Islet precursor cell (in vitro differentiated cells): ENCODE results near the gene ZNF77.
"Not testable (repeated sequence)": the region's sequence is repeated elsewhere in the genome, so short reads cannot be mapped to it uniquely, and the experiment has no call there.

Experiments used
- DNase-seq: peaks from one replicate; pipeline ENCODE4 v3.0.0-alpha.2; 2018

ZNF77 gene

GRCh38 chr19:2969104-2969504, 24.3 kb upstream of the ZNF77 start:
- no peak for DNase-seq

DNA sequence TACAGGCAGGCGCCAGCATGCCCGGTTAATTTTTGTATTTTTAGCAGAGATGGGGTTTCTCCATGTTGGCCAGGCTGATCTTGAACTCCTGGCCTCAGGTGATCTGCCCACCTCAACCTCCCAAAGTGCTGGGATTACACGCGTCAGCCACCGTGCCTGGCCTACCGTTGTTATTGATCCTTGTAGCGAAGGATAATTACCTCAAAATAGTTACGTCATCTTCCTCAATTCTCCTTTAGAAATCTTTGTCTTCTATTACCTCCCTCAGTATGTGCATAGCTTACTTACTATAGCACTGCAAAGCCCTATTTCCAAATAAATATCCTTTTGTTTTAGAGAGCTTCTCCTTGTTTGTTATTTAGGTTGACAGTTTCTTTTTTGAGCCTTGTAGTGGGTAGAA, 23.2 kb upstream of the ZNF77 start:
- DNase-seq: no peak

DNA sequence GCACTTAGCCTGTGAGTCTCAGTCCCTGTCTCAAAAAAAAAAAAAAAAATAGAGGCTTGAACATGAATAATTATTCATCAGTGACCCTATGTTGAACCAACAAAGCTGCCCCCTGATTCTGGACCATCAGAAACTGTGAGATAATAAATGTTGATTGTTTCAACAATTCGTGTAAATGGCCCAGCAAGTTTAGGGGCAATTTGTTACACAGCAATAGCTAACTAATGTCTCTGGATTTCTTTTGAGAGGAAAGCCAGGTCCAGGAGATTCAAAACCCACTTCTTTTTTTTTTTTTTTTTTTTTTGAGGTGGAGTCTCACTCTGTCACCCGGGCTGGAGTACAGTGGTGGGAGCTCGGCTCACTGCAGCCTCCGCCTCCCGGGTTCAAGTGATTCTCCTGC, 20.1 kb upstream of the ZNF77 start:
- no peak for DNase-seq

GRCh38 chr19:2963631-2964030, 18.9 kb upstream of the ZNF77 start:
- DNase-seq: not testable (repeated sequence)

DNA sequence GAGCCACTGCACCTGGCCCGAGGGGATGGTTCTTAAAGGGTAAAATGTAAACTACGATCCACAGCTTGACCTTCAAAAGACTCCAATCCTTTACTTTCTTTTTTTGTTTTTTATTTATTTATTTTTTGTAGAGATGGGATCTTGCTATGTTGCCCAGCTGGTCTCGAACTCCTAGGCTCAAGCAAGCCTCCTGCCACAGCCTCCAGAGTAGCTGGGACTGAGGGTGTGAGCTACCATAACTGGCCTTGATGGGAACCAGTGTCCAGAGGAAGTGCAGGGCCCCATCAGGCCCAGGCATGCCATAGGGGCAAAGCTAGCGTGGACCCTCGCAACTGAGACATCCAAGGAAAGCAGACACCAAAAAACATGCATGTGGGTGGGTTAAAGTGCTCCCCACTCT, 18.4 kb upstream of the ZNF77 start:
- no peak for DNase-seq

DNA sequence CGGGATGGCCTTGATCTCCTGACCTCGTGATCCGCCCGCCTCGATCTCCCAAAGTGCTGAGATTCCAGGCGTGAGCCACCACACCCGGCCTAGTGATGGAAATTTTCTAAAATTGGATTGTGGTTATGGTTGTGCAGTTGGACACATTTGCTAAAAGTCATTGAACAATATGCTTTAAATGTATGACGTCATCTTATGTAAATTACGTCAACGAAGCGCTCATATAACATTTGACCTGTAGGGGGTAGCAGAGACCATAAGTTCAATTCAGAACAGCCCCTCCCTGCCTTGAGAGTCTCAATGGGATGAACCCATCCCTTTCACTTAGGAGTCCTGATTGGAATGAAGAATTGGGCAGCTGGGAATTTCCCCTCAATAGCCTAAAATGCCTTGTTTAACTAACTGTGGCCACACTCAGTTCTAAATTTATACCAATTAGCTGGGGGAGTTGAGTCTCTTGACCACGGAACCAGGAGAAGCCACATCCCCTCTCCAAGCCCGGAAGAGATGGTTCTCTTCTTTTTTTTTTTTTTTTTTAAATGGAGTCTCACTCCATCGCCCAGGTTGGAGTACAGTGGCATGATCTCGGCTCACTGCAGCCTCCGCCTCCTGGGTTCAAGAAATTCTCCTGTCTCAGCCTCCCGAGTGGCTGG, 17.4 kb upstream of the ZNF77 start:
- DNase-seq: peak; percentile 62

- no peak for DNase-seq
Measured at GRCh38 chr19:2960120-2960519, 15.3 kb upstream of the ZNF77 start.

DNA sequence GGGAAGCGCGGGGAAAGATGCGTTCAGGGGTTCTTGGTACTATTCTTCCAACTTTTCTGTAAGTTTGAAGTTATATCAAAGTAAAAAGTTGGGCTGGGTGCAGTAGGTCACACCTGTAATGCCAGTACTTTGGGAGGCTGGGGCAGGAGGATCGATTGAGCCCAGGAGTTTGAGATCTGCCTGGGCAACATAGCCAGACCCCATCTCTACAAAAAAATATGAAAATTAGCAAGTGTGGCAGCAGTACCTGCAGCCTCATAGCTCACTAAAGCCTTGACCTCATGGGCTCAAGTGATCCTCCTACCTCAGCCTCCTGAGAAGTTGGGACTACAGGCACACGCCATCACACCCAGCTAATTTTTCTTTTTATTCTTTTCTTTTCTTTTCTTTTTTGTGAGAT, 12.4 kb upstream of the ZNF77 start:
- DNase-seq: no peak

DNA sequence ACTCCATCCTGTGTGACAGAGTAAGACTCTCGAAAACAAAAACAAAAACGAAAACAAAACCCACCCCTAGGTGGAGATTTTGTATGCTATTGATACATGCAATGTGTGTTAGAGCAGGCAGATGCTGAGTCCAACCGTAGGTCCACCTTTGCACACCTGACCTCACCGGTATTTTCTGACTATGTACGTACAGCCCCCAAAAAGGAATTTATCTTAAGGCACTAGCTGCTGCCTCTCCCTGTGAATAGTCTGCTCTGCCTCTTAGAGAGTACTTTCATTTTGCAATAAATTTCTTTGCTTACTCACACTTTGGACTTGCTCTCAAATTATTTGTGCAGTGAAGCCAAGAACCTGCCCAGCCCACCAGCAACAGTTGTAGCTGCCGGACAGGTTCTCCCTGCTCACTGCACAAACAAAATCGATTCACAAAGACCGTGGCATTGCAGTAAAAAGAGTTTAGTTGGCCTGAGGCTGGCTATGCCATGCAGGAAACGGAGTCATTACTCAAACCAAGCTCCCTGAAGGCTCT, 8.2 kb upstream of the ZNF77 start:
- peak; percentile 61 for DNase-seq

GRCh38 chr19:2950286-2951124, 5.7 kb upstream of the ZNF77 start:
- DNase-seq: peak; percentile 99

DNA sequence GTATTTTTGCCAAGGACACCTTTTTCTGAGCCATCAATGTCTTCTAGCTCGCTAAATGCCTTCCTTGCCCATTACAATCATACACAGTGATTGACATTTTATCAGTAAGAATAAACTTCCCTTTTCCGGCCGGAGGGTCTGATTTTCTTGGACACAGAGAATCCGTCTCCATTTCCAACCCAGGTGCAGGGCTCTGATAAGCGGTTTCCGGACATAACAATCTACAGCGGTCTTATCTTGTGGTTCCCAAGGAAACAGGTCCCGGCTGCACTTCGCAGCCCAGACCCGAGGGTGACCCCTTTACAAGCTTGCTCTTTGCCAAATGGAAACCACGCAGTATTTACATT, 5.1 kb upstream of the ZNF77 start:
- DNase-seq: peak; percentile 57

GRCh38 chr19:2945575-2946184, 909 bp upstream of the ZNF77 start:
- DNase-seq: no peak

- no peak for DNase-seq
Measured at GRCh38 chr19:2944403-2944774, 382 bp downstream of the ZNF77 start.

DNA sequence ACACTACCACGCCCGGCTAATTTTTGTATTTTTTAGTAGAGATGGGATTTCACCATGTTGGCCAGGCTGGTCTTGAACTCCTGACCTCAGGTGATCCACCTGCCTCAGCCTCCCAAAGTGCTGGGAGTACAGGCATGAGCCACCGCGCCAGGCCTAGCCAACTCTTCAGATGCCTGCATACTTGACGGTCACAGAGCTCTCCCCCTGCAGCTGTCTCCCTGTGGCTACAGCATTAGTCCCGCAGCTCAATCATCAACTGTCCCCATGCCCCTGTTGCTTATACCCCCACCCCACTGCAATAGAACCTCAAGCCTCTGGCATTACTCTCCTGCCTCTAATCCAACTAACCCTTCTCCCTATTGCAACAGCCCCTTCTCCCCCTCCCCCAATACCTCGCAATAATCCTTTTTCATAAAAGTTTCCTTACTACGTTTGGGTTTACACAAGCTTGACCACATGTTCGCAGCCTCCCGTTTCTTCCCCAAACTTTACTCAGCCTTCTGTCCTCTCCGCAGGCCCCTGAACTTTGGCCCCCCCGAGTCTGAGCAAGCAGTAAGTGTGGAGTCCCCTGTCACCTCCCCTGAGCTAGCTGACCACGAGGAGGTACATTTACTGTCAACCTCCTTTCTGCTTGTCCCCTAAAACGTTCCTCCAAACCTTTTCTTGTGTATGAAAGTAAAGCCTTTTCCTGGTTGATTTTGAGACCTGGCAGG, 1.7 kb downstream of the ZNF77 start:
- no peak for DNase-seq

- not testable (repeated sequence) for DNase-seq
Measured at GRCh38 chr19:2935863-2936262, 8.9 kb downstream of the ZNF77 start.

- no peak for DNase-seq
Measured at GRCh38 chr19:2933490-2933910, 11.3 kb downstream of the ZNF77 start.

GRCh38 chr19:2927032-2927430, 17.7 kb downstream of the ZNF77 start:
- DNase-seq: no peak

- no peak for DNase-seq
Measured at GRCh38 chr19:2926341-2927031, 18.3 kb downstream of the ZNF77 start.

DNA sequence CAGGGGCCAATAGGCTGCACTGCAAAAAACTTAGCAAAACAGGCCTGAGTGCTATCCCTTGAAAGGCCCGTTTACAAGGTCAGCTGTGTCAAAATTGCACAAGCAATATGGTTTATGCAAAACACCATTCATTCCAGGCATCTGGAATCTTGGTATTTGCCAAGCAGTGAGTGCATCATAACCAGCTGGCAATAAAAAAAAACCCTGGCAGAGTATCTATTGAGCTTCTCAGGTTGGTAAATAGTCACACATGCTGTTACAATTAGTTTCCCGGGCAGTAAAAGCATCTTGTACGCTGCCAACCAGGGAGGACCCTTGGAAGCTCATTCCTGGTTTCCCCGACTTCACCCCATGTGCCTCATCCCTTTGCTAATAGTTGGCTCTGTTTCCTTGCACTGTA, 21.3 kb downstream of the ZNF77 start:
- DNase-seq: no peak

DNA sequence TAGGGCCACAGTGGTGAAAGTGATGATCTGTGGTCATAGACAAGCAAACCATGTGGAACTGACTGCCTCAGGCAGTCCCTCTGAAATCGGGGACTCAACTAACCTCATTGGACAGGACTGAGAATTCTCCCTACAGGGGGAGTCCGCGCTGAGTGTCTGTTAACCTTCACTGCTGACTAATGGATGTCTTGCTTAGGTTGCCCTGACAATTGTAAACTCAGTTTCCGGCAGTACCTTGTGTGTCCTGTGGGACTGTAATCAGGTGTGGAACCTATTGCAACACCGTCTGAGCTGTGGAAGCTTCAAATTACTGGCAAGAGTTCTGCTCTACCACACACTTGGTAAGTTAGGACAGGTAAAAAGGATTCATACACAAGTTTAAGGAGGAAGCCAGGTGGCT, 21.8 kb downstream of the ZNF77 start:
- DNase-seq: peak; percentile 73

GRCh38 chr19:2917275-2918184, 27.2 kb downstream of the ZNF77 start:
- DNase-seq: no peak

GRCh38 chr19:2912306-2912705, 32.5 kb downstream of the ZNF77 start:
- no peak for DNase-seq
